Heart right ventricle (tissue), 16 donors: ENCODE results near the gene SCRT2. TPM values are rescaled to one million over a fixed set of nuclear protein-coding genes. Genes with fewer than 3 reads are reported as not detected.

Experiments used
- ATAC-seq, 8 donors: fragments of 200-7000 bp; cut with Tn5 transposase; one replicate each; pipeline ENCODE4 v1.9.1; 2020; ENCODE audit warnings: mild to moderate bottlenecking in 8 of 8, moderate library complexity in 8 of 8, moderate number of reproducible peaks in 1 of 8
- DNase-seq, 2 donors: peaks; one replicate each; pipeline ENCODE4 v3.0.0-alpha.2; 2020
- H3K27ac ChIP-seq, 10 donors: fragments of 200-600 bp; sonication (generic) in 2 of 10; one replicate each; pipeline versions ENCODE4 v1.5.0 to v1.8.0; 2020 to 2022; ENCODE audit warnings: mild to moderate bottlenecking in 3 of 10
- H3K27me3 ChIP-seq, 7 donors: fragments of 200-600 bp; one replicate each; pipeline ENCODE4 v1.8.0; 2021 to 2022; ENCODE audit warnings: mild to moderate bottlenecking in 2 of 7
- H3K36me3 ChIP-seq, 9 donors: fragments of 200-600 bp; sonication (generic) in 1 of 9; one replicate each; pipeline versions ENCODE4 v1.5.0 to v1.8.0; 2020 to 2022; ENCODE audit warnings: mild to moderate bottlenecking in 2 of 9
- H3K4me1 ChIP-seq, 9 donors: fragments of 200-600 bp; sonication (generic) in 1 of 9; one replicate each; pipeline versions ENCODE4 v1.5.0 to v1.8.0; 2020 to 2022; ENCODE audit warnings: mild to moderate bottlenecking in 4 of 9
- H3K4me3 ChIP-seq, 10 donors: fragments of 200-600 bp; sonication (generic) in 2 of 10; one replicate each; pipeline versions ENCODE4 v1.5.0 to v1.8.0; 2020 to 2022; ENCODE audit warnings: mild to moderate bottlenecking in 7 of 10, moderate library complexity in 2 of 10
- H3K9me3 ChIP-seq, 11 donors: fragments of 200-600 bp in 10 of 11; sonication (generic) in 2 of 11; one replicate each; pipeline versions ENCODE4 v1.5.0 to v1.8.0; 2013 to 2022; ENCODE audit warnings: mild to moderate bottlenecking in 2 of 11, control low read depth in 1 of 11, moderate library complexity in 1 of 11
- CTCF ChIP-seq, 9 donors: fragments of 200-600 bp; sonication (generic) in 2 of 9; IDR thresholded peaks; one replicate each; pipeline versions ENCODE4 v1.5.0 to v1.8.0; 2021 to 2022; ENCODE audit warnings: antibody characterized with exemption in 9 of 9, mild to moderate bottlenecking in 5 of 9, moderate library complexity in 1 of 9
- WGBS, 2 donors: extraction: QIAGEN DNeasy Blood & Tissue Kit; methylation state at CpG; one replicate each; pipeline ENCODE4 v1.1.7; 2013; ENCODE audit warnings: inconsistent platforms in 1 of 2; 5-methylcytosine and 5-hydroxymethylcytosine counted together
- intact Hi-C, 10 donors: fragments of 100-400 bp; cut with DNase I; formaldehyde crosslinking; loops; one replicate each; pipeline versions ENCODE4 v1.11.1 to v1.14.2; 2022
- polyA plus RNA-seq, 2 donors: library from polyadenylated mRNA; stranded (reverse); fragments of 200-250 nt; gene quantifications; one replicate each; pipeline ENCODE4 v1.2.3, GENCODE V29; 2013
- total RNA-seq, 10 donors: library from RNA; stranded (reverse); fragmentation: NEBNext Ultra II Directional in 3 of 10; extraction: Animal tissue kit (Norgen Biotek cat#: 25700) in 3 of 10; gene quantifications; one replicate each; pipeline versions ENCODE4 v1.2.1 to v1.2.4, GENCODE V29; 2021 to 2023
- donor health status: Arrhythmogenic right ventricular cardiomyopathy.
- donor health status: ischemic (EF 13 %, LVEDD 7.1; RV severe dilation, severe dysfunction).
- donor health status: healthy with polysubstance abuse.
- donor health status: DM: no; HTN: yes; CAD: no.
- donor health status: DM: no; HTN: no; CAD: no.
- donor health status: ischemic (EF 25% LVEDD 6.9; RV normal size, moderate dysfunction).
- donor health status: ischemic (EF 25% LVEDD 5.7; RV mildly dilated, moderate dysfunction).
- donor health status: healthy.
- donor health status: DM: yes; HTN: yes; CAD: no.
- donor health status: Ischemic cardiomyopathy.
- donor health status: ischemic (EF 35%, LVEDD 5.7; RV mildly dilated, moderate dysfunction).
- donor health status: nonischemic (EF 11% LVEDD 7.7; RV severe dilation, severe dysfunction).
- donor health status: DM: yes; HTN: yes; CAD: no.
- donor health status: PGD.
- donor health status: ischemic (EF 29% LVEDD 5.4; RV normal size, mild dysfunction).
- donor health status: nonischemic (EF 23%, LVEDD 6.1; RV moderate dilation, normal function).

The SCRT2 gene
- total and polyA plus RNA-seq, 12 donors: not detected

DNA sequence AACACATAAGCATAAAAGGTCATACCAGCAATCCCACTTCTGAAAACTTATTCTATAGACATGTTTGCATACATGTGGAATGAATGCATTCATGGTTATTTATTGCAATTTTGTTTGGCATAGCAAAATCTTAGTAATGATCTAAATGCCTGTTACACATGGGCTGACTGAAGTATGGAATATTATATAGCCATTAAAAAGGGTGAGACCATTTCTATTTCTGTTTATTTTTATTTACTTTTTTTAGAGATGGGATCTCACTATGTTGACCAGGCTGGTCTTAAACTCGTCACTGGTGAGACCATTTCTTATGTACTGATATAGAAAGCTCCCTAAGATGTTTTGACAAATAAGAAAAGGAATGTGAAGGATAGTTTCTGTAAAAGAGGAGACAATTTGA is 14.3 kb upstream of the SCRT2 start:
- Histone ChIP-seq H3K27me3 (peaks cover 0 to 18% (median 8%) of the 10 kb centered on the region in 7 donors), H3K9me3 (peaks cover 0 to 4% (median 0%) of the 10 kb centered on the region in 11 donors), H3K36me3 (no peaks in the 10 kb centered on the region), H3K4me3 (no peak overlapping the region), H3K27ac (no peak overlapping the region), H3K4me1 (no peaks in the 10 kb centered on the region)
- ATAC-seq (no peak), DNase-seq (no peak)
- intact Hi-C loops: no loop called here
- no peak for TF ChIP-seq CTCF (IDR thresholded peaks at IDR 0.05)
- 44 to 59% methylated on average over 1 of the region's 1 CpG for WGBS, 2 donors

GRCh38 chr20:689348-689747 is 13.7 kb upstream of the SCRT2 start:
- peak in 1 of 8 donors; percentile 16 for ATAC-seq
- TF ChIP-seq CTCF (IDR thresholded peaks at IDR 0.05): no peak
- H3K36me3 ChIP-seq: no peaks in the 10 kb centered on the region
- WGBS, 2 donors: 79 to 81% methylated on average over 6 of the region's 6 CpGs
- DNase-seq: no peak
- H3K27ac ChIP-seq: no peak overlapping the region
- peaks cover 0 to 18% (median 8%) of the 10 kb centered on the region in 7 donors for H3K27me3 ChIP-seq
- no peaks in the 10 kb centered on the region for H3K4me1 ChIP-seq
- intact Hi-C loops: no loop called here
- peaks cover 0 to 4% (median 0%) of the 10 kb centered on the region in 11 donors for H3K9me3 ChIP-seq
- no peak overlapping the region for H3K4me3 ChIP-seq

GRCh38 chr20:688809-689212 is 13.2 kb upstream of the SCRT2 start:
- no peak overlapping the region for H3K27ac ChIP-seq
- H3K36me3 ChIP-seq: no peaks in the 10 kb centered on the region
- peaks cover 0 to 23% (median 8%) of the 10 kb centered on the region in 7 donors for H3K27me3 ChIP-seq
- H3K4me3 ChIP-seq: no peak overlapping the region
- ATAC-seq (peak in 6 of 8 donors; percentile 27 to 58 (median 34)), DNase-seq (no peak)
- 26 to 32% methylated on average over 13 of the region's 13 CpGs for WGBS, 2 donors
- peaks cover 0 to 4% (median 0%) of the 10 kb centered on the region in 11 donors for H3K9me3 ChIP-seq
- no peaks in the 10 kb centered on the region for H3K4me1 ChIP-seq
- intact Hi-C loops: no loop called here
- no peak for TF ChIP-seq CTCF (IDR thresholded peaks at IDR 0.05)

DNA sequence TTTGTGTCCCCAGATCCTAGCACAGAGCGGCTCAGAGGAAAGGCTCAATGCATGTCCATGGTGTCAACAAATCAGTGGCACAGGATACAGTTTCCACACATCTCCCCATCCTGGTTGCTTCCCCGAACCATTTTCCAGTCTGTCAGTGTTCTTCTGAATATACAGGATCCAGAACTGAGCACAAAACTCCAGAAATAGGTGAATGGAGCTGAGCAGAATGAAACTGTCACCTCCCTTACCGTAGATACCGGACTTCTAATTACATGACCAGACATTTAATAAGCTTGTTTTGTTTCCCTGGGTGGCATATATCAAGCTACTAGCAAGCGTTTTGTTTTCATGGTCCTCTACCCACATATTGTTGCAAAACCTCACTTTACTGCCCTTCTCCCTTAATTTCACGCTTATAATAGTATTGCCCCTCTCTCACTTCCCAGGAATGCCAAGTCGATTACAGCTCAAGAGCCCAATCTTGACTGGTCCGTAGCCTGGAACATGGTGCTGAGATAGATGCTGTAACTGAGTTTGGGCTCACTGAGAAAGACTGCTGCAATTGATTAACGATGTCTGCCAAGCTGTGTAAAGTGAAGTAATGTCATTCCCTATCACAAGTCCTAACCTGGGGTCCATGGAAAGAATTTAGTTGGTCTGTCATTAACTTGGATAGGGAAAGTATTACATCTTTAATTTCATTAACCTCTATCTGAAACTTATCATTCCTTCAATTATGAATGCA is 12.0 kb upstream of the SCRT2 start:
- peaks cover 0 to 34% (median 11%) of the 10 kb centered on the region in 7 donors for H3K27me3 ChIP-seq

More for the DNA sequence above, 12.0 kb upstream of the SCRT2 start:
- DNase-seq (no peak), ATAC-seq (no peak)
- TF ChIP-seq CTCF (IDR thresholded peaks at IDR 0.05): no peak
- Histone ChIP-seq H3K9me3 (peaks cover 0 to 4% (median 0%) of the 10 kb centered on the region in 11 donors), H3K4me3 (no peak overlapping the region), H3K36me3 (no peaks in the 10 kb centered on the region), H3K4me1 (no peaks in the 10 kb centered on the region), H3K27ac (no peak overlapping the region)
- intact Hi-C loops: no loop called here
- 69 to 71% methylated on average over 9 of the region's 9 CpGs for WGBS, 2 donors
